BJ (cell line): ENCODE results near the gene FAM131A. TPM values are rescaled to one million over a fixed set of nuclear protein-coding genes. Genes with fewer than 3 reads are reported as not detected.

Experiments used
- CTCF ChIA-PET: fragments of 350-600 bp; formaldehyde crosslinking; extraction: SDS; loops from one replicate; lab custom pipeline; 2021; ENCODE audit warnings: antibody characterized with exemption, inconsistent platforms; lab: Yijun Ruan, JAX
- POLR2A ChIA-PET: fragments of 300-600 bp; sonication (Branson Sonifier 250); formaldehyde crosslinking; extraction: SDS; loops from one replicate; lab custom pipeline; 2021; ENCODE audit warnings: antibody characterized with exemption; lab: Charles Lee
- DNase-seq: peaks from one replicate; pipeline ENCODE4 v3.0.0-alpha.2; 2011; ENCODE audit warnings: low read depth
- H3K27me3 ChIP-seq: 2 replicates; pipeline ENCODE4 v1.6.0; 2011; ENCODE audit warnings: low read length; ENCODE audit not compliant: control insufficient read depth, insufficient read depth
- H3K36me3 ChIP-seq: 2 replicates; pipeline ENCODE4 v1.5.1; 2011; ENCODE audit warnings: low read length; ENCODE audit not compliant: control insufficient read depth, insufficient read depth
- H3K4me3 ChIP-seq: 2 replicates; pipeline ENCODE4 v1.5.1; 2011; ENCODE audit warnings: low read depth, mild to moderate bottlenecking, control low read depth, low read length
- CTCF ChIP-seq: IDR thresholded peaks from 2 replicates; pipeline ENCODE4 v1.5.1; 2011; ENCODE audit warnings: low read depth, mild to moderate bottlenecking, control low read depth, inconsistent platforms, low read length, moderate library complexity; ENCODE audit not compliant: insufficient read depth
- polyA plus RNA-seq: library from polyadenylated mRNA; depleted of rRNA; stranded (reverse); fragments of >200 nt; gene quantifications from 2 replicates; pipeline ENCODE4 v1.2.3, GENCODE V29; 2011

FAM131A gene
- polyA plus RNA-seq, 1 experiment: 9.3 TPM

DNA sequence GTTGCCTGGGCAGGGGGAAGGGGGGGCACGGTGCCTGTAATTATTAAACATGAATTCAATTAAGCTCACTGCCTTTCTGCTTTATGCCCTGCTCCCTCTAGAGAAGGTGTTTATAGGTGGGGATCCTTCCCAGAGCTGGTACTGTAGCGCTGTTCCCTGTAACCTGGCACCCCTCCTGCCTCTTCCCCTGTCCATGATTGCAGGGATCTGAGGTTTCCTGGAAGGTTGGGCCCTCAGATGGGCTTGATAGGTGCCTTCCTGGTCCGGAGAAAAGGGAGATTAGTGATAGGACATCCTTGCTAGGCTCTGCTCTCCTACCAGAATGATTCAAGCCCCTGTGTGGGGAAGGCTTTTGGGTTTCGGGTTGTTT is 2.1 kb upstream of the FAM131A start:
- no peak for TF ChIP-seq CTCF
- peak overlapping the region; percentile 71; the same call in 1 of the 2 replicates for H3K4me3 ChIP-seq
- peaks cover 27% of the 10 kb centered on the region for H3K36me3 ChIP-seq
- no peaks in the 10 kb centered on the region for H3K27me3 ChIP-seq
- ChIA-PET POLR2A (no interaction called here), CTCF (no interaction called here)
- DNase-seq: no peak

DNA sequence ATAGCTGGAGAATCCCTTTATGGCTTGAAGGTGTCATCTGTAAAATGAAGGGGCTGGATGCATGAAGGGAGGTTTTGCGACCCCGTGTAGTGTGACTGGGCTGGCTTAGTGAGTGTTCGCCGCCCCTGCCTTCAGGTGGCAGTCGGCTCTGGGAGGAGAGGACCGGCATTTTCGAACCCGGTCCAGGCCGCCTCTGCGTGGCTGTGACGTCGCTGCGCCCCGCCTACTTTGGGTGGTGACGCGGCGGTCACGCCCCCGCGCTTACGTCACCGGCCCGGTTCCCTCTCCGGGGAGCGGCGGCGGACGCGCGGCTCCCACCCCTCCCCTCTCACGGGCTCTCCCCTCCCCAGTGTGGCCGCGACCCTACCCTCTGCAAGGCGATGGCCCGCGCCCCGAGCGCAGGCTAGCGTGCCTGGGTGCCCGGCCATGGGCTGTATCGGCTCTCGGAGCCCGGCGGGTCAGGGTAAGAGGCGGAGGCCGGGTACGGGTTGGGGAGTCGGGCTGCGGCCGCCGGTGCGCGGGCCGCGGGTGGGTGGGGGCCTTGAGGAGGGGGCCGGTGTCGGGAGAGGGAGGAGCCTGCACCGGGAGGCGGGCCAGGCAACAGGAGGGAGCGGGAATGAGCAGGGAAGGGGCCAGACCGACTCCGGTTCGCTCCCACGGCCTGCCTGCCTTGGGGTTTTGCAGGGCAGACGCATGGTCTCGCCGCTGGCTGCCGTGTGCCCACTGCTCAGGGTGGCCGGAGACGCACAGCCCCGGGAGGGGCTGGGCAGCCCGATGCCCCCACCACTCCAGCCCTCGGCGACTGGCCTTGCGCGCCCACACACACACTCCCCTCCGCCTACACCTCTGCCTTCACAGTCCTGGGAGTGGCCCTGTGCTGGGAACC is 1.5 kb upstream of the FAM131A start:
- ChIA-PET CTCF (interaction anchor here (1.4 to 1.5 kb wide), 2 partner anchors 8 to 36 kb away, joined by 4 to 8 read pairs; no protein-coding TSS in a partner anchor), POLR2A (no interaction called here)
- peaks cover 27% of the 10 kb centered on the region for H3K36me3 ChIP-seq
- no peak for DNase-seq
- no peaks in the 10 kb centered on the region for H3K27me3 ChIP-seq
- peak overlapping the region; percentile 71 for H3K4me3 ChIP-seq
- no peak for TF ChIP-seq CTCF

GRCh38 chr3:184336547-184337398 is 627 bp upstream of the FAM131A start:
- no peak for DNase-seq
- no peak for TF ChIP-seq CTCF
- CTCF ChIA-PET: interaction anchor here (1.3 to 10.5 kb wide), 5 partner anchors 9 to 36 kb away, joined by 4 to 65 read pairs (median 6); no protein-coding TSS in a partner anchor
- POLR2A ChIA-PET: interaction anchor here (0.6 to 0.7 kb wide), 2 partner anchors 21 to 152 kb away, joined by 3 to 5 read pairs; no protein-coding TSS in a partner anchor
- H3K4me3 ChIP-seq: peak overlapping the region; percentile 71
- H3K27me3 ChIP-seq: no peaks in the 10 kb centered on the region
- peaks cover 21% of the 10 kb centered on the region for H3K36me3 ChIP-seq

GRCh38 chr3:184337981-184338380 is 581 bp downstream of the FAM131A start:
- no peak overlapping the region for H3K4me3 ChIP-seq
- no peak for TF ChIP-seq CTCF
- ChIA-PET POLR2A (no interaction called here), CTCF (interaction anchor here (1.3 to 10.5 kb wide), 2 partner anchors 11 to 16 kb away, joined by 4 to 65 read pairs; no protein-coding TSS in a partner anchor)
- peaks cover 17% of the 10 kb centered on the region for H3K36me3 ChIP-seq
- no peak for DNase-seq
- no peaks in the 10 kb centered on the region for H3K27me3 ChIP-seq
